HEK293 (cell line): ENCODE results near the gene RAB3GAP2.

Source experiments
- REST ChIP-seq: fragments of 450-650 bp; formaldehyde crosslinking; IDR thresholded peaks from 2 replicates; pipeline ENCODE4 v1.5.1; 2016; ENCODE audit warnings: missing biosample characterization, missing genetic modification characterization
- TSHZ1 ChIP-seq: fragments of 450-650 bp; formaldehyde crosslinking; IDR thresholded peaks from 2 replicates; pipeline ENCODE4 v1.5.1; 2016; ENCODE audit warnings: missing biosample characterization, missing genetic modification characterization, borderline replicate concordance
- ZBTB11 ChIP-seq: fragments of 450-650 bp; formaldehyde crosslinking; conservative IDR thresholded peaks from 2 replicates; pipeline ENCODE4 v1.5.1; 2016; ENCODE audit warnings: low read depth, missing biosample characterization, missing genetic modification characterization
- ZBTB17 ChIP-seq: fragments of 450-650 bp; formaldehyde crosslinking; IDR thresholded peaks from 2 replicates; pipeline ENCODE4 v1.5.1; 2016; ENCODE audit warnings: missing biosample characterization, missing genetic modification characterization
- ZBTB20 ChIP-seq: fragments of 450-650 bp; formaldehyde crosslinking; IDR thresholded peaks from 2 replicates; pipeline ENCODE4 v1.5.1; 2016; ENCODE audit warnings: missing biosample characterization, missing genetic modification characterization
- ZBTB7A ChIP-seq: fragments of 450-650 bp; formaldehyde crosslinking; IDR thresholded peaks from 2 replicates; pipeline ENCODE4 v1.5.1; 2016; ENCODE audit warnings: low read depth, missing biosample characterization, missing genetic modification characterization
- ZNF266 ChIP-seq: fragments of 450-650 bp; formaldehyde crosslinking; IDR thresholded peaks from 2 replicates; pipeline ENCODE4 v1.5.1; 2016; ENCODE audit warnings: missing biosample characterization, missing genetic modification characterization, low read depth
- ZNF366 ChIP-seq: fragments of 450-650 bp; formaldehyde crosslinking; conservative IDR thresholded peaks from 2 replicates; pipeline ENCODE4 v1.5.1; 2016; ENCODE audit warnings: missing biosample characterization, missing genetic modification characterization
- ZNF391 ChIP-seq: fragments of 450-650 bp; formaldehyde crosslinking; IDR thresholded peaks from 2 replicates; pipeline ENCODE4 v1.5.1; 2016; ENCODE audit warnings: low read depth, missing biosample characterization, missing genetic modification characterization, borderline replicate concordance
- ZNF423 ChIP-seq: fragments of 450-650 bp; formaldehyde crosslinking; IDR thresholded peaks from 2 replicates; pipeline ENCODE4 v1.5.1; 2016; ENCODE audit warnings: missing biosample characterization, missing genetic modification characterization
- ZNF518A ChIP-seq: fragments of 450-650 bp; formaldehyde crosslinking; conservative IDR thresholded peaks from 2 replicates; pipeline ENCODE4 v1.5.1; 2016; ENCODE audit warnings: low read depth, missing biosample characterization, missing genetic modification characterization
- ZNF558 ChIP-seq: fragments of 450-650 bp; formaldehyde crosslinking; IDR thresholded peaks from 2 replicates; pipeline ENCODE4 v1.5.1; 2016; ENCODE audit warnings: missing biosample characterization, missing genetic modification characterization
- ZNF596 ChIP-seq: fragments of 450-650 bp; IDR thresholded peaks from 2 replicates; pipeline ENCODE4 v1.5.0; 2018; ENCODE audit warnings: missing biosample characterization, mild to moderate bottlenecking, missing genetic modification characterization, moderate library complexity
- ZNF623 ChIP-seq: fragments of 450-650 bp; formaldehyde crosslinking; IDR thresholded peaks from 2 replicates; pipeline ENCODE4 v1.5.1; 2016; ENCODE audit warnings: missing biosample characterization, missing genetic modification characterization
- ZNF785 ChIP-seq: fragments of 450-650 bp; formaldehyde crosslinking; IDR thresholded peaks from 2 replicates; pipeline ENCODE4 v1.5.1; 2016; ENCODE audit warnings: missing biosample characterization, missing genetic modification characterization
- ZNF830 ChIP-seq: fragments of 450-650 bp; IDR thresholded peaks from 2 replicates; pipeline ENCODE4 v1.5.0; 2018; ENCODE audit warnings: missing biosample characterization, missing genetic modification characterization, low read depth, mild to moderate bottlenecking, moderate library complexity
- ZSCAN16 ChIP-seq: fragments of 450-650 bp; formaldehyde crosslinking; IDR thresholded peaks from 2 replicates; pipeline ENCODE4 v1.5.1; 2016; ENCODE audit warnings: missing biosample characterization, missing genetic modification characterization
- ZSCAN4 ChIP-seq: fragments of 450-650 bp; formaldehyde crosslinking; IDR thresholded peaks from 2 replicates; pipeline ENCODE4 v1.5.1; 2017; ENCODE audit warnings: missing biosample characterization, missing genetic modification characterization
- ZSCAN5A ChIP-seq: fragments of 450-650 bp; formaldehyde crosslinking; IDR thresholded peaks from 2 replicates; pipeline ENCODE4 v1.5.1; 2016; ENCODE audit warnings: missing biosample characterization, missing genetic modification characterization

RAB3GAP2 gene

GRCh38 chr1:220272047-220272840 is at the start of gene RAB3GAP2 (continued):
- TF ChIP-seq ZNF518A (tag by site-specific recombination) (peak; percentile 59), ZNF391 (tag by site-specific recombination) (no peak; the same call in 1 of the 2 replicates), ZSCAN16 (tag by site-specific recombination) (no peak), ZBTB17 (tag by site-specific recombination) (peak; percentile 36), REST (tag by site-specific recombination) (peak; percentile 48; the same call in 1 of the 2 replicates), ZSCAN5A (peak; percentile 84), ZBTB20 (tag by site-specific recombination) (peak; percentile 58; the same call in 1 of the 2 replicates), ZBTB7A (tag by site-specific recombination) (0 out of 2 replicates have a peak, but pooled peaks have one; percentile 60), ZNF830 (tag by site-specific recombination) (no peak), ZNF423 (tag by site-specific recombination) (no peak), ZNF623 (tag by site-specific recombination) (0 out of 2 replicates have a peak, but pooled peaks have one; percentile 17), ZNF366 (peak; percentile 21; the same call in 1 of the 2 replicates), ZNF785 (tag by site-specific recombination) (no peak), ZNF558 (tag by site-specific recombination) (0 out of 2 replicates have a peak, but pooled peaks have one; percentile 33), ZNF266 (tag by site-specific recombination) (0 out of 2 replicates have a peak, but pooled peaks have one; percentile 4), ZBTB11 (tag by site-specific recombination) (peak; percentile 85), ZNF596 (tag by site-specific recombination) (no peak), ZSCAN4 (tag by site-specific recombination) (0 out of 2 replicates have a peak, but pooled peaks have one; percentile 9), TSHZ1 (tag by site-specific recombination) (peak; percentile 37; the same call in 1 of the 2 replicates)
